HEK293 (cell line): ENCODE measurements around the gene RAI14.

Source experiments
- CTCF ChIA-PET: fragments of 350-600 bp; formaldehyde crosslinking; extraction: SDS; loops from one replicate; lab custom pipeline; 2021; ENCODE audit warnings: antibody characterized with exemption; lab: Yijun Ruan, JAX
- POLR2A ChIA-PET: fragments of 300-600 bp; formaldehyde crosslinking; extraction: SDS; loops from one replicate; lab custom pipeline; 2020; ENCODE audit warnings: antibody characterized with exemption, inconsistent platforms; lab: Yijun Ruan, JAX
- H3K27ac ChIP-seq: fragments of 200-500 bp; sonication (Bioruptor generic); 2 replicates; pipeline ENCODE4 v1.5.1; 2014; ENCODE audit warnings: low read depth, low read length, control low read depth, inconsistent platforms; ENCODE audit errors: extremely low read depth
- H3K36me3 ChIP-seq, 2 experiments: fragments of 200-500 bp in 1 of 2; sonication (Bioruptor generic) in 1 of 2; 1 replicate in 1 of 2; 2 replicates in 1 of 2; pipeline ENCODE4 v1.5.1; 2014 to 2017; ENCODE audit warnings: inconsistent platforms in 2 of 2, low read length in 2 of 2; ENCODE audit not compliant: control insufficient read depth in 2 of 2, insufficient read depth in 1 of 2
- H3K4me1 ChIP-seq: fragments of 200-500 bp; sonication (Bioruptor generic); 2 replicates; pipeline ENCODE4 v1.5.1; 2014; ENCODE audit warnings: mild to moderate bottlenecking, low read length, inconsistent platforms; ENCODE audit not compliant: control insufficient read depth, insufficient read depth
- H3K4me3 ChIP-seq: 2 replicates; pipeline ENCODE4 v1.5.1; 2011; ENCODE audit warnings: low read depth, mild to moderate bottlenecking, control low read depth, low read length, moderate library complexity
- H3K9me3 ChIP-seq: fragments of 200-500 bp; sonication (Bioruptor generic); 2 replicates; pipeline ENCODE4 v1.5.1; 2014; ENCODE audit warnings: low read depth, low read length, inconsistent platforms; ENCODE audit not compliant: control insufficient read depth, insufficient read depth
- AEBP2 ChIP-seq: fragments of 450-650 bp; formaldehyde crosslinking; IDR thresholded peaks from 2 replicates; pipeline ENCODE4 v1.5.1; 2016; ENCODE audit warnings: missing biosample characterization, missing genetic modification characterization, borderline replicate concordance
- KLF17 ChIP-seq: fragments of 450-650 bp; formaldehyde crosslinking; IDR thresholded peaks from 2 replicates; pipeline ENCODE4 v1.5.1; 2016; ENCODE audit warnings: missing biosample characterization, missing genetic modification characterization
- PATZ1 ChIP-seq: fragments of 450-650 bp; formaldehyde crosslinking; IDR thresholded peaks from 2 replicates; pipeline ENCODE4 v1.5.1; 2016; ENCODE audit warnings: missing biosample characterization, missing genetic modification characterization
- PRDM10 ChIP-seq: fragments of 450-650 bp; formaldehyde crosslinking; IDR thresholded peaks from 2 replicates; pipeline ENCODE4 v1.5.1; 2016; ENCODE audit warnings: missing biosample characterization, missing genetic modification characterization
- SP3 ChIP-seq: fragments of 450-650 bp; formaldehyde crosslinking; IDR thresholded peaks from 2 replicates; pipeline ENCODE4 v1.5.1; 2016; ENCODE audit warnings: missing biosample characterization, missing genetic modification characterization
- SP7 ChIP-seq: fragments of 450-650 bp; formaldehyde crosslinking; IDR thresholded peaks from 2 replicates; pipeline ENCODE4 v1.5.1; 2016; ENCODE audit warnings: missing biosample characterization, missing genetic modification characterization
- ZNF132 ChIP-seq: fragments of 450-650 bp; formaldehyde crosslinking; IDR thresholded peaks from 2 replicates; pipeline ENCODE4 v1.5.1; 2017; ENCODE audit warnings: missing biosample characterization, missing genetic modification characterization, borderline replicate concordance
- ZNF23 ChIP-seq: fragments of 450-650 bp; formaldehyde crosslinking; IDR thresholded peaks from 2 replicates; pipeline ENCODE4 v1.5.1; 2016; ENCODE audit warnings: missing biosample characterization, missing genetic modification characterization, borderline replicate concordance
- ZNF354C ChIP-seq: fragments of 450-650 bp; formaldehyde crosslinking; IDR thresholded peaks from 2 replicates; pipeline ENCODE4 v1.5.1; 2016; ENCODE audit warnings: missing biosample characterization, missing genetic modification characterization, low read depth, borderline replicate concordance
- ZNF366 ChIP-seq: fragments of 450-650 bp; formaldehyde crosslinking; conservative IDR thresholded peaks from 2 replicates; pipeline ENCODE4 v1.5.1; 2016; ENCODE audit warnings: missing biosample characterization, missing genetic modification characterization
- ZNF37A ChIP-seq: fragments of 450-650 bp; IDR thresholded peaks from 2 replicates; pipeline ENCODE4 v1.5.1; 2018; ENCODE audit warnings: missing biosample characterization, missing genetic modification characterization
- ZNF423 ChIP-seq: fragments of 450-650 bp; formaldehyde crosslinking; IDR thresholded peaks from 2 replicates; pipeline ENCODE4 v1.5.1; 2016; ENCODE audit warnings: missing biosample characterization, missing genetic modification characterization
- ZNF626 ChIP-seq: fragments of 450-650 bp; sonication (Bioruptor Pico); formaldehyde crosslinking; IDR thresholded peaks from 2 replicates; pipeline ENCODE4 v1.5.1; 2018; ENCODE audit warnings: missing biosample characterization, missing genetic modification characterization, inconsistent platforms
- ZNF654 ChIP-seq: fragments of 450-650 bp; formaldehyde crosslinking; IDR thresholded peaks from 2 replicates; pipeline ENCODE4 v1.5.1; 2016; ENCODE audit warnings: low read depth, missing biosample characterization, missing genetic modification characterization
- ZNF792 ChIP-seq: fragments of 450-650 bp; formaldehyde crosslinking; IDR thresholded peaks from 2 replicates; pipeline ENCODE4 v1.5.1; 2016; ENCODE audit warnings: missing biosample characterization, missing genetic modification characterization
- ZNF830 ChIP-seq: fragments of 450-650 bp; IDR thresholded peaks from 2 replicates; pipeline ENCODE4 v1.5.0; 2018; ENCODE audit warnings: missing biosample characterization, missing genetic modification characterization, low read depth, mild to moderate bottlenecking, moderate library complexity

RAI14 gene

GRCh38 chr5:34626036-34626435, 30.1 kb upstream of the RAI14 start (continued):
- TF ChIP-seq ZNF354C (no peak), SP3 (tag by site-specific recombination) (no peak), ZNF423 (tag by site-specific recombination) (no peak), ZNF37A (tag by site-specific recombination) (no peak), ZNF132 (tag by site-specific recombination) (no peak), ZNF23 (no peak)

GRCh38 chr5:34626751-34627150, 29.4 kb upstream of the RAI14 start:
- no peak overlapping the region for H3K4me3 ChIP-seq
- CTCF ChIA-PET = interaction anchor here (0.6 to 3.0 kb wide), 4 partner anchors 17 to 272 kb away, joined by 3 to 10 read pairs (median 4); no protein-coding TSS in a partner anchor
- POLR2A ChIA-PET = interaction anchor here (0.6 to 0.9 kb wide), 3 partner anchors 28 to 1186 kb away, joined by 3 to 8 read pairs (median 5); partner anchors contain the start of genes BRIX1, RAD1 and TARS1
- no peak overlapping the region for H3K27ac ChIP-seq
- H3K36me3 ChIP-seq = no peaks in the 10 kb centered on the region
- no peaks in the 10 kb centered on the region for H3K9me3 ChIP-seq
- TF ChIP-seq ZNF654 (tag by site-specific recombination) (no peak), AEBP2 (tag by site-specific recombination) (no peak), PATZ1 (tag by site-specific recombination) (no peak), ZNF792 (tag by site-specific recombination) (no peak)
- H3K4me1 ChIP-seq = peaks cover 8% of the 10 kb centered on the region

GRCh38 chr5:34627794-34628193, 28.3 kb upstream of the RAI14 start:
- POLR2A ChIA-PET = no interaction called here
- TF ChIP-seq ZNF366 (tag by site-specific recombination) (no peak), SP7 (tag by site-specific recombination) (peak; percentile 72), ZNF626 (no peak), ZNF830 (tag by site-specific recombination) (no peak), PRDM10 (tag by site-specific recombination) (peak; percentile 70; the same call in 1 of the 2 replicates), KLF17 (tag by site-specific recombination) (no peak), SP3 (tag by site-specific recombination) (no peak)
- TF ChIP-seq, all 188 proteins: peak for 2
- no peaks in the 10 kb centered on the region for H3K9me3 ChIP-seq
- CTCF ChIA-PET = interaction anchor here (0.6 to 3.0 kb wide), 4 partner anchors 11 to 271 kb away, joined by 3 to 10 read pairs (median 4); no protein-coding TSS in a partner anchor
- peaks cover 8% of the 10 kb centered on the region for H3K4me1 ChIP-seq
- H3K36me3 ChIP-seq = no peaks in the 10 kb centered on the region
- H3K4me3 ChIP-seq = no peak overlapping the region
- no peak overlapping the region for H3K27ac ChIP-seq
